GM23338 (cell line): ENCODE results near the gene PSMB2. TPM values are rescaled to one million over a fixed set of nuclear protein-coding genes. Genes with fewer than 3 reads are reported as not detected.

Source experiments
- ATAC-seq: fragments of 200-7000 bp; cut with Tn5 transposase; 3 replicates; pipeline ENCODE4 v1.9.1; 2020
- DNase-seq: peaks from one replicate; pipeline ENCODE4 v3.0.0-alpha.2; 2015; ENCODE audit warnings: low spot score
- H2AFZ ChIP-seq: fragments of 200-600 bp; sonication (generic); 2 replicates; pipeline ENCODE4 v1.8.0; 2016; ENCODE audit warnings: antibody characterized with exemption, mild to moderate bottlenecking, moderate library complexity
- H3F3A ChIP-seq: fragments of 200-600 bp; sonication (generic); replicated peaks from 2 replicates; pipeline ENCODE4 v1.8.0; 2017; ENCODE audit warnings: antibody characterized with exemption, mixed run types, low read depth
- H3K27ac ChIP-seq: fragments of 200-600 bp; sonication (generic); 2 replicates; pipeline ENCODE4 v1.6.1; 2016; ENCODE audit warnings: low read depth
- H3K27me3 ChIP-seq: fragments of 200-600 bp; sonication (generic); 2 replicates; pipeline ENCODE4 v1.8.0; 2016; ENCODE audit warnings: mild to moderate bottlenecking, mixed run types, moderate library complexity; ENCODE audit not compliant: insufficient read depth
- H3K36me3 ChIP-seq: fragments of 200-600 bp; sonication (generic); 2 replicates; pipeline ENCODE4 v1.8.0; 2016; ENCODE audit warnings: mild to moderate bottlenecking; ENCODE audit not compliant: insufficient read depth
- H3K4me1 ChIP-seq: fragments of 200-600 bp; sonication (generic); 2 replicates; pipeline ENCODE4 v1.8.0; 2016; ENCODE audit warnings: mild to moderate bottlenecking, moderate library complexity; ENCODE audit not compliant: insufficient read depth
- H3K4me2 ChIP-seq: fragments of 200-600 bp; sonication (generic); 2 replicates; pipeline ENCODE4 v1.7.1; 2017; ENCODE audit warnings: mixed run types
- H3K4me3 ChIP-seq: fragments of 200-600 bp; sonication (generic); 2 replicates; pipeline ENCODE4 v1.6.1; 2016; ENCODE audit warnings: mixed run types
- H3K79me2 ChIP-seq: fragments of 200-600 bp; sonication (generic); replicated peaks from 2 replicates; pipeline ENCODE4 v1.8.0; 2017; ENCODE audit warnings: mild to moderate bottlenecking; ENCODE audit not compliant: insufficient read depth
- H3K9me2 ChIP-seq: fragments of 200-600 bp; sonication (generic); 2 replicates; pipeline ENCODE4 v1.8.0; 2017; ENCODE audit not compliant: insufficient read depth
- H4K20me1 ChIP-seq: fragments of 200-600 bp; sonication (generic); replicated peaks from 2 replicates; pipeline ENCODE4 v1.8.0; 2017; ENCODE audit warnings: mild to moderate bottlenecking; ENCODE audit not compliant: insufficient read depth
- H3K27ac Mint-ChIP-seq: 2 replicates; pipeline ENCODE4 v1.8.0; 2020; ENCODE audit warnings: inconsistent platforms, mild to moderate bottlenecking, moderate library complexity, mixed read lengths
- H3K27me3 Mint-ChIP-seq: 3 replicates; pipeline ENCODE4 v1.8.0; 2022; ENCODE audit warnings: low read depth, mild to moderate bottlenecking, moderate library complexity, mixed read lengths, inconsistent platforms; ENCODE audit not compliant: insufficient read depth, poor library complexity
- H3K36me3 Mint-ChIP-seq: 3 replicates; pipeline ENCODE4 v1.8.0; 2021; ENCODE audit warnings: low read depth, mild to moderate bottlenecking, inconsistent platforms, moderate library complexity, mixed read lengths
- H3K4me1 Mint-ChIP-seq: 3 replicates; pipeline ENCODE4 v1.8.0; 2020; ENCODE audit warnings: mild to moderate bottlenecking, inconsistent platforms, mixed read lengths
- H3K4me3 Mint-ChIP-seq: 3 replicates; pipeline ENCODE4 v1.8.0; 2021; ENCODE audit warnings: moderate library complexity, mild to moderate bottlenecking, inconsistent platforms, mixed read lengths
- H3K9me3 Mint-ChIP-seq: 3 replicates; pipeline ENCODE4 v1.8.0; 2020; ENCODE audit warnings: moderate library complexity, mild to moderate bottlenecking, inconsistent platforms, mixed read lengths
- CREB1 ChIP-seq: fragments of 250-450 bp; sonication (Bioruptor Pico); IDR thresholded peaks from 2 replicates; pipeline ENCODE4 v1.5.0; 2020; ENCODE audit warnings: low read depth, mild to moderate bottlenecking, moderate library complexity
- EZH2 ChIP-seq: fragments of 200-600 bp; sonication (generic); IDR thresholded peaks from one replicate; pipeline ENCODE4 v1.8.0; 2017; ENCODE audit warnings: antibody characterized with exemption, mild to moderate bottlenecking, low read depth; ENCODE audit not compliant: unreplicated experiment
- EZH2phosphoT487 ChIP-seq: fragments of 200-600 bp; sonication (generic); IDR thresholded peaks from one replicate; pipeline ENCODE4 v1.8.1; 2018; ENCODE audit warnings: antibody characterized with exemption; ENCODE audit not compliant: unreplicated experiment
- JUNB ChIP-seq: IDR thresholded peaks from one replicate; pipeline ENCODE4 v1.6.1; 2016; ENCODE audit warnings: antibody characterized with exemption; ENCODE audit not compliant: unreplicated experiment
- POLR2AphosphoS5 ChIP-seq: IDR thresholded peaks from 2 replicates; pipeline ENCODE4 v1.6.1; 2016; ENCODE audit warnings: antibody characterized with exemption, low read depth
- STAT1 ChIP-seq: IDR thresholded peaks from one replicate; pipeline ENCODE4 v1.6.1; 2016; ENCODE audit warnings: antibody characterized with exemption; ENCODE audit not compliant: unreplicated experiment
- ZNF114 ChIP-seq: fragments of 250-450 bp; sonication (Bioruptor Pico); IDR thresholded peaks from 2 replicates; pipeline ENCODE4 v1.5.0; 2020; ENCODE audit warnings: mild to moderate bottlenecking, moderate library complexity
- ZNF331 ChIP-seq: fragments of 250-450 bp; sonication (Bioruptor Pico); IDR thresholded peaks from 2 replicates; pipeline ENCODE4 v1.5.0; 2020; ENCODE audit warnings: low read depth, mild to moderate bottlenecking, moderate library complexity
- polyA plus RNA-seq: library from polyadenylated mRNA; unstranded; fragments of >200 nt; fragmentation: Nextera tagmentation; extraction: Ambion mirVana; gene quantifications from 2 replicates; pipeline ENCODE4 v1.2.1, GENCODE V29; 2016
- total RNA-seq: library from RNA; depleted of rRNA; stranded (reverse); fragments of >200 nt; shearing (Covaris generic); gene quantifications from 2 replicates; pipeline ENCODE4 v1.2.3, GENCODE V29; 2014
- TF ChIP-seq, protein P1 (sequence below): IDR thresholded peaks from 2 replicates; pipeline ENCODE4 v1.6.1; 2016; ENCODE audit warnings: antibody characterized with exemption
- TF ChIP-seq, protein P2 (sequence below), 2 experiments: fragments of 200-600 bp in 1 of 2; sonication (generic) in 1 of 2; conservative IDR thresholded peaks; 2 replicates each; pipeline versions ENCODE4 v1.5.1 to v1.6.1; 2016 to 2017; ENCODE audit warnings: antibody characterized with exemption in 2 of 2, low read depth in 2 of 2, mild to moderate bottlenecking in 2 of 2, moderate library complexity in 1 of 2

PSMB2 gene
- total and polyA plus RNA-seq, 2 experiments from 2014 or later = 68.2 to 147 TPM

DNA sequence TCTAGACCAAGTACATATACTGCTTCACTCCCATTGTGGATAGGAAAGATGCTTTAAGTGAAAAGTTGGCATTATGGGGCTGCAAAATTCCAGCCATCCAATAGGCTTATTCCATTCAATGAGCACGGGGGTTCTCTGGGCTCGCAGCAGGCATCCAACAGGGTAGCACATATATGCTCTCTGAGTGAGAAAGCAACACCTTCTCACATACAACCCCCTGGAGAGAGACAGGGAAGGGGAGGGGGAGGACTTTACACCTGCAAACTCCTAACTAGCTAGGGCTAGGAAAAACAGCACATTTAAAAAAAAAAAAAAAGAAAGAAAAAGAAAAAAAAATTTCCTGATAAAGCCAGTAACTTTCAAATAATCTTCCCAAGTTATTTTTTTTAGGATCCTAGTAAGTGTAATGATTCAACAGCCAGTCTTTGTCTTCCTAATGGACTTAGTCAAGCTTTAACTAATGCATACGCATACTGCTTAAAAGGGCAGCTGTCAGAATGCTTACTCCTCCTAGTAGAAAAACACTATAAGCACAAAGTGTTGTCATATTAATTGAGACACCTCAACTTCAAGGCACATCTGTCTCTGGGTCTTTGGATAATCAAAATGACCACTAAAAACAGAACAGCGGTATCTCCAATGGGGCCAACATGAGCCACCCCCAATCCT lies 18.7 kb downstream of the PSMB2 start (continued):
- TF ChIP-seq, protein P1, sequence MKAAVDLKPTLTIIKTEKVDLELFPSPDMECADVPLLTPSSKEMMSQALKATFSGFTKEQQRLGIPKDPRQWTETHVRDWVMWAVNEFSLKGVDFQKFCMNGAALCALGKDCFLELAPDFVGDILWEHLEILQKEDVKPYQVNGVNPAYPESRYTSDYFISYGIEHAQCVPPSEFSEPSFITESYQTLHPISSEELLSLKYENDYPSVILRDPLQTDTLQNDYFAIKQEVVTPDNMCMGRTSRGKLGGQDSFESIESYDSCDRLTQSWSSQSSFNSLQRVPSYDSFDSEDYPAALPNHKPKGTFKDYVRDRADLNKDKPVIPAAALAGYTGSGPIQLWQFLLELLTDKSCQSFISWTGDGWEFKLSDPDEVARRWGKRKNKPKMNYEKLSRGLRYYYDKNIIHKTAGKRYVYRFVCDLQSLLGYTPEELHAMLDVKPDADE = no peak
- TF ChIP-seq, protein P2, sequence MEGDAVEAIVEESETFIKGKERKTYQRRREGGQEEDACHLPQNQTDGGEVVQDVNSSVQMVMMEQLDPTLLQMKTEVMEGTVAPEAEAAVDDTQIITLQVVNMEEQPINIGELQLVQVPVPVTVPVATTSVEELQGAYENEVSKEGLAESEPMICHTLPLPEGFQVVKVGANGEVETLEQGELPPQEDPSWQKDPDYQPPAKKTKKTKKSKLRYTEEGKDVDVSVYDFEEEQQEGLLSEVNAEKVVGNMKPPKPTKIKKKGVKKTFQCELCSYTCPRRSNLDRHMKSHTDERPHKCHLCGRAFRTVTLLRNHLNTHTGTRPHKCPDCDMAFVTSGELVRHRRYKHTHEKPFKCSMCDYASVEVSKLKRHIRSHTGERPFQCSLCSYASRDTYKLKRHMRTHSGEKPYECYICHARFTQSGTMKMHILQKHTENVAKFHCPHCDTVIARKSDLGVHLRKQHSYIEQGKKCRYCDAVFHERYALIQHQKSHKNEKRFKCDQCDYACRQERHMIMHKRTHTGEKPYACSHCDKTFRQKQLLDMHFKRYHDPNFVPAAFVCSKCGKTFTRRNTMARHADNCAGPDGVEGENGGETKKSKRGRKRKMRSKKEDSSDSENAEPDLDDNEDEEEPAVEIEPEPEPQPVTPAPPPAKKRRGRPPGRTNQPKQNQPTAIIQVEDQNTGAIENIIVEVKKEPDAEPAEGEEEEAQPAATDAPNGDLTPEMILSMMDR (conservative IDR thresholded peaks at IDR 0.05; ENCODE audit: low read depth in 2 of 2) = no peak
- TF ChIP-seq EZH2 = no peak
- no peak for TF ChIP-seq STAT1
- no peak for TF ChIP-seq CREB1
- TF ChIP-seq POLR2AphosphoS5 = no peak

DNA sequence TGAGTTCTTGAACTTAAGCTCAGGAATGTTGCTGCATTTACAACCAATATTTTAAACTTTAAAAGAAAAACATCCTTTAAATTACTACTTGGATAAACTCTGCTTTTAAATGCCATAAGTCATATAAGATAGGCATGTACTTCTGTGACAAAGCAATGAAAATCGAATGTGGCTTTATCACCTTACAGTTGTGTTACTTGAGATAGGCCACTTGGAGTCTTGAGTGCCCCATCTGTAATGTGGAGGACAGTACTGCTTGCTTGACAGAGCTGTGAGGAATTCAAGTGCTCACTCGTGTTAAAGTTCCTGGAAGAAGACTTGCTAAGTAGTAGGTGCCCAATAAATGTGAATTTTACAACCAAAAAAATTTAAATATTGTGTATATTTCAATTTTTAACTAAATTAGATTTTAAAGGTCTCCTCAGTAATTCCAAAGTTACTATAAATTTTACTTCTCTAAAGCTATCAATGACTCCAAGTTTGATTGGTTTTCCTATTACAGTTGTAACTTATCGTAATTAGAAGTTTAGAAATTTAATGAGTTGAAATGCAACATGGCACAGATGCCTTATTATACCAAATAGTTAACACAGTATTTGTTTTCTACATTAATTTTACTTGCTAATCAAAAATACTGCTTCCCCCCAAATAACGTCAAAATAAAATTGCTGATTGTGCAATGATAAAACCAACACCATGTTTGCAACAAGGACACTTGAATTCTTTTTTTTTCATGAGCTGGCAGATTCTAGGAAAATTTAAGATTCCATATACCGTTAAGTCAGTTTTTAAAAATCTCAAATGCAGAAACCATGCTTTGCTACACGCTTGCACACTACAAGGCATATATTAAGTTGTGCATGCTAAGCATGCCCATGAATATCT lies 21.8 kb downstream of the PSMB2 start:
- ATAC-seq = no peak
- no peak overlapping the region for H3K4me3 Mint-ChIP-seq
- Histone ChIP-seq H3K9me2 (no peaks in the 10 kb centered on the region), H3K36me3 (no peaks in the 10 kb centered on the region), H2AFZ (no peak overlapping the region), H3K4me2 (no peak overlapping the region), H3K4me3 (no peak overlapping the region), H3K27ac (no peak overlapping the region), H3F3A (peaks cover 9% of the 10 kb centered on the region; the same call in 1 of the 2 replicates), H3K4me1 (peaks cover 33% of the 10 kb centered on the region), H3K27me3 (no peaks in the 10 kb centered on the region), H4K20me1 (peaks cover 63% of the 10 kb centered on the region), H3K79me2 (peaks cover 80% of the 10 kb centered on the region)
- TF ChIP-seq, protein P1 = no peak
- TF ChIP-seq ZNF331 (CRISPR knock-in tag) = no peak
- TF ChIP-seq EZH2phosphoT487 = no peak
- no peak for TF ChIP-seq ZNF114 (CRISPR knock-in tag)
- no peak for TF ChIP-seq POLR2AphosphoS5
- no peak for TF ChIP-seq STAT1
- no peak for TF ChIP-seq JUNB
- TF ChIP-seq, protein P2 (conservative IDR thresholded peaks at IDR 0.05; ENCODE audit: low read depth in 2 of 2) = no peak
- H3K36me3 Mint-ChIP-seq = peaks cover 12% of the 10 kb centered on the region
- no peaks in the 10 kb centered on the region for H3K9me3 Mint-ChIP-seq
- no peak overlapping the region for H3K27ac Mint-ChIP-seq
- H3K4me1 Mint-ChIP-seq = peaks cover 28% of the 10 kb centered on the region
- peak; percentile 33 for DNase-seq
- H3K27me3 Mint-ChIP-seq = peaks cover 6% of the 10 kb centered on the region
